Neural cell (in vitro differentiated cells): Measurements from ENCODE around the gene FOLR2. TPM values are rescaled to one million over a fixed set of nuclear protein-coding genes. Genes with fewer than 3 reads are reported as not detected.

Source experiments
- H2AFZ ChIP-seq: fragments of 200-600, 300-800 bp; sonication (generic), shearing (Covaris generic); 2 replicates; pipeline ENCODE4 v1.6.0; 2014; ENCODE audit warnings: low read depth, mild to moderate bottlenecking, antibody characterized with exemption, low read length, moderate library complexity
- H3F3A ChIP-seq: fragments of 200-600 bp; shearing (Covaris generic); 2 replicates; pipeline ENCODE4 v1.6.1; 2016; ENCODE audit warnings: mild to moderate bottlenecking, moderate library complexity, mixed read lengths, antibody characterized with exemption, low read length; ENCODE audit not compliant: insufficient read depth, poor library complexity, severe bottlenecking
- H3K27ac ChIP-seq: fragments of 200-600, 300-800 bp; sonication (generic), shearing (Covaris generic); 2 replicates; pipeline ENCODE4 v1.5.1; 2014; ENCODE audit warnings: mild to moderate bottlenecking, low read length, moderate library complexity
- H3K27me3 ChIP-seq: fragments of 300-800, 200-600 bp; sonication (generic), shearing (Covaris generic); 2 replicates; pipeline ENCODE4 v1.6.0; 2014; ENCODE audit warnings: mild to moderate bottlenecking, low read depth, low read length, moderate library complexity; ENCODE audit not compliant: insufficient read depth
- H3K36me3 ChIP-seq: fragments of 300-800, 200-600 bp; sonication (generic), shearing (Covaris generic); 2 replicates; pipeline ENCODE4 v1.5.1; 2014; ENCODE audit warnings: mild to moderate bottlenecking, antibody characterized with exemption, low read length, moderate library complexity; ENCODE audit not compliant: insufficient read depth
- H3K4me2 ChIP-seq: fragments of 300-800, 200-600 bp; sonication (generic), shearing (Covaris generic); 2 replicates; pipeline ENCODE4 v1.6.0; 2014; ENCODE audit warnings: mild to moderate bottlenecking, low read length
- H3K4me3 ChIP-seq: fragments of 300-800, 200-600 bp; sonication (generic), shearing (Covaris generic); 2 replicates; pipeline ENCODE4 v1.5.1; 2014; ENCODE audit warnings: mild to moderate bottlenecking, low read length, moderate library complexity
- H3K79me2 ChIP-seq: fragments of 200-600 bp; shearing (Covaris generic); replicated peaks from 2 replicates; pipeline ENCODE4 v1.6.0; 2014; ENCODE audit warnings: mild to moderate bottlenecking, low read length, moderate library complexity; ENCODE audit not compliant: insufficient read depth
- H3K9ac ChIP-seq: fragments of 300-800, 200-600 bp; sonication (generic), shearing (Covaris generic); 2 replicates; pipeline ENCODE4 v1.6.1; 2016; ENCODE audit warnings: mild to moderate bottlenecking, low read length, mixed read lengths
- H3K9me2 ChIP-seq: fragments of 200-600 bp; shearing (Covaris generic); 2 replicates; pipeline ENCODE4 v1.6.1; 2016; ENCODE audit warnings: mild to moderate bottlenecking, low read length, mixed read lengths; ENCODE audit not compliant: insufficient read depth
- H3K9me3 ChIP-seq: fragments of 200-600, 300-800 bp; sonication (generic), shearing (Covaris generic); 2 replicates; pipeline ENCODE4 v1.6.1; 2016; ENCODE audit warnings: mild to moderate bottlenecking, mixed run types, low read length, moderate library complexity, mixed read lengths
- H4K20me1 ChIP-seq: fragments of 200-600 bp; shearing (Covaris generic); 2 replicates; pipeline ENCODE4 v1.6.1; 2016; ENCODE audit warnings: mild to moderate bottlenecking, mixed run types; ENCODE audit not compliant: insufficient read depth
- EP300 ChIP-seq: fragments of 450-650 bp; conservative IDR thresholded peaks from 2 replicates; pipeline ENCODE4 v1.6.1; 2014; ENCODE audit warnings: antibody characterized with exemption, mild to moderate bottlenecking, moderate library complexity; ENCODE audit not compliant: poor library complexity, severe bottlenecking
- EZH2 ChIP-seq: fragments of 200-600, 300-800 bp; shearing (Covaris generic), sonication (generic); IDR thresholded peaks from 2 replicates; pipeline ENCODE4 v1.6.1; 2014; ENCODE audit warnings: antibody characterized with exemption, low read length, borderline replicate concordance, mild to moderate bottlenecking; ENCODE audit not compliant: insufficient read depth, poor library complexity, severe bottlenecking
- MXI1 ChIP-seq: fragments of 450-650 bp; conservative IDR thresholded peaks from 2 replicates; pipeline ENCODE4 v1.6.1; 2014; ENCODE audit warnings: antibody characterized with exemption, mild to moderate bottlenecking; ENCODE audit not compliant: poor library complexity, severe bottlenecking
- POLR2AphosphoS5 ChIP-seq: IDR thresholded peaks from 2 replicates; pipeline ENCODE4 v1.6.1; 2012
- RAD21 ChIP-seq: fragments of 450-650 bp; conservative IDR thresholded peaks from 2 replicates; pipeline ENCODE4 v1.6.1; 2014; ENCODE audit warnings: antibody characterized with exemption, mild to moderate bottlenecking, moderate library complexity
- SMC3 ChIP-seq: fragments of 450-650 bp; conservative IDR thresholded peaks from 2 replicates; pipeline ENCODE4 v1.6.1; 2014; ENCODE audit warnings: antibody characterized with exemption, mild to moderate bottlenecking, moderate library complexity; ENCODE audit not compliant: poor library complexity
- TAF1 ChIP-seq: IDR thresholded peaks from 2 replicates; pipeline ENCODE4 v1.6.1; 2012; ENCODE audit warnings: low read depth
- polyA plus RNA-seq: library from polyadenylated mRNA; depleted of rRNA; stranded (reverse); fragments of >200 nt; gene quantifications from 2 replicates; pipeline ENCODE4 v1.2.3, GENCODE V29; 2014
- TF ChIP-seq, protein P1 (sequence below): IDR thresholded peaks from 2 replicates; pipeline ENCODE4 v1.6.1; 2012; ENCODE audit warnings: borderline replicate concordance
- TF ChIP-seq, protein P2 (sequence below): fragments of 450-650 bp; IDR thresholded peaks from 2 replicates; pipeline ENCODE4 v1.5.1; 2014; ENCODE audit warnings: antibody characterized with exemption, mild to moderate bottlenecking, moderate library complexity; ENCODE audit not compliant: poor library complexity, severe bottlenecking

FOLR2 gene
- polyA plus RNA-seq, 1 donor from 2014 or later = not detected

DNA sequence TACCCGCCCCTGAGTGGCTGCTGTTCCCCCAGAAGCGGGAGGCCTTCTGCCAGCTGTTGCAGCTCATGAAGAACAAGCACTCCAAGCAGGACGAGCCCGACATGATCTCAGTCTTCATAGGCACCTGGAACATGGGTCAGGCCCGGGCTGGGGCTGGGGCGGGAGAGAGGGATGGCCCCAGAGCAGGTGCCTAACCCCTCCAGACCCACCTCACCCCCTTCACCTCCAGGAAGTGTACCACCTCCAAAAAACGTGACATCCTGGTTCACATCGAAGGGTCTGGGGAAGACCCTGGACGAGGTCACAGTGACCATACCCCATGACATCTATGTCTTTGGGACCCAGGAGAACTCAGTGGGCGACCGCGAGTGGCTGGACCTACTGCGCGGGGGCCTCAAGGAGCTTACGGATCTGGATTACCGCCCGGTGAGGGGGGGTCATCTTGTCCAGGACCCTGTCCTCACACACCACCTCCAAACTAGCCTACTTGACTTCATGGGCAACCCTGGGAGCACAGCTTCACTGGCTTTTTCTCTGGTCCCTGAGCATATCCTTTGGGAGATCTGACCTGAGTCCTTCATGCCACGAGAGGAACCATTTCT is 14.3 kb downstream of the FOLR2 start:
- no peak overlapping the region for H2AFZ ChIP-seq
- H3F3A ChIP-seq = no peaks in the 10 kb centered on the region
- no peaks in the 10 kb centered on the region for H3K27me3 ChIP-seq
- no peaks in the 10 kb centered on the region for H3K9me2 ChIP-seq
- H4K20me1 ChIP-seq = no peaks in the 10 kb centered on the region
- no peak overlapping the region for H3K9ac ChIP-seq
- H3K4me3 ChIP-seq = no peak overlapping the region
- no peaks in the 10 kb centered on the region for H3K9me3 ChIP-seq
- peaks cover 4% of the 10 kb centered on the region for H3K79me2 ChIP-seq
- TF ChIP-seq, protein P1, sequence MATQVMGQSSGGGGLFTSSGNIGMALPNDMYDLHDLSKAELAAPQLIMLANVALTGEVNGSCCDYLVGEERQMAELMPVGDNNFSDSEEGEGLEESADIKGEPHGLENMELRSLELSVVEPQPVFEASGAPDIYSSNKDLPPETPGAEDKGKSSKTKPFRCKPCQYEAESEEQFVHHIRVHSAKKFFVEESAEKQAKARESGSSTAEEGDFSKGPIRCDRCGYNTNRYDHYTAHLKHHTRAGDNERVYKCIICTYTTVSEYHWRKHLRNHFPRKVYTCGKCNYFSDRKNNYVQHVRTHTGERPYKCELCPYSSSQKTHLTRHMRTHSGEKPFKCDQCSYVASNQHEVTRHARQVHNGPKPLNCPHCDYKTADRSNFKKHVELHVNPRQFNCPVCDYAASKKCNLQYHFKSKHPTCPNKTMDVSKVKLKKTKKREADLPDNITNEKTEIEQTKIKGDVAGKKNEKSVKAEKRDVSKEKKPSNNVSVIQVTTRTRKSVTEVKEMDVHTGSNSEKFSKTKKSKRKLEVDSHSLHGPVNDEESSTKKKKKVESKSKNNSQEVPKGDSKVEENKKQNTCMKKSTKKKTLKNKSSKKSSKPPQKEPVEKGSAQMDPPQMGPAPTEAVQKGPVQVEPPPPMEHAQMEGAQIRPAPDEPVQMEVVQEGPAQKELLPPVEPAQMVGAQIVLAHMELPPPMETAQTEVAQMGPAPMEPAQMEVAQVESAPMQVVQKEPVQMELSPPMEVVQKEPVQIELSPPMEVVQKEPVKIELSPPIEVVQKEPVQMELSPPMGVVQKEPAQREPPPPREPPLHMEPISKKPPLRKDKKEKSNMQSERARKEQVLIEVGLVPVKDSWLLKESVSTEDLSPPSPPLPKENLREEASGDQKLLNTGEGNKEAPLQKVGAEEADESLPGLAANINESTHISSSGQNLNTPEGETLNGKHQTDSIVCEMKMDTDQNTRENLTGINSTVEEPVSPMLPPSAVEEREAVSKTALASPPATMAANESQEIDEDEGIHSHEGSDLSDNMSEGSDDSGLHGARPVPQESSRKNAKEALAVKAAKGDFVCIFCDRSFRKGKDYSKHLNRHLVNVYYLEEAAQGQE = no peak
- TF ChIP-seq TAF1 = no peak
- TF ChIP-seq, protein P2, sequence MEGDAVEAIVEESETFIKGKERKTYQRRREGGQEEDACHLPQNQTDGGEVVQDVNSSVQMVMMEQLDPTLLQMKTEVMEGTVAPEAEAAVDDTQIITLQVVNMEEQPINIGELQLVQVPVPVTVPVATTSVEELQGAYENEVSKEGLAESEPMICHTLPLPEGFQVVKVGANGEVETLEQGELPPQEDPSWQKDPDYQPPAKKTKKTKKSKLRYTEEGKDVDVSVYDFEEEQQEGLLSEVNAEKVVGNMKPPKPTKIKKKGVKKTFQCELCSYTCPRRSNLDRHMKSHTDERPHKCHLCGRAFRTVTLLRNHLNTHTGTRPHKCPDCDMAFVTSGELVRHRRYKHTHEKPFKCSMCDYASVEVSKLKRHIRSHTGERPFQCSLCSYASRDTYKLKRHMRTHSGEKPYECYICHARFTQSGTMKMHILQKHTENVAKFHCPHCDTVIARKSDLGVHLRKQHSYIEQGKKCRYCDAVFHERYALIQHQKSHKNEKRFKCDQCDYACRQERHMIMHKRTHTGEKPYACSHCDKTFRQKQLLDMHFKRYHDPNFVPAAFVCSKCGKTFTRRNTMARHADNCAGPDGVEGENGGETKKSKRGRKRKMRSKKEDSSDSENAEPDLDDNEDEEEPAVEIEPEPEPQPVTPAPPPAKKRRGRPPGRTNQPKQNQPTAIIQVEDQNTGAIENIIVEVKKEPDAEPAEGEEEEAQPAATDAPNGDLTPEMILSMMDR = no peak
- TF ChIP-seq EZH2 = no peak
- TF ChIP-seq RAD21 = no peak
- no peak for TF ChIP-seq POLR2AphosphoS5
- no peak for TF ChIP-seq SMC3
- no peak for TF ChIP-seq EP300
- no peak overlapping the region for H3K4me2 ChIP-seq
- H3K27ac ChIP-seq = no peak overlapping the region
- H3K36me3 ChIP-seq = no peaks in the 10 kb centered on the region

DNA sequence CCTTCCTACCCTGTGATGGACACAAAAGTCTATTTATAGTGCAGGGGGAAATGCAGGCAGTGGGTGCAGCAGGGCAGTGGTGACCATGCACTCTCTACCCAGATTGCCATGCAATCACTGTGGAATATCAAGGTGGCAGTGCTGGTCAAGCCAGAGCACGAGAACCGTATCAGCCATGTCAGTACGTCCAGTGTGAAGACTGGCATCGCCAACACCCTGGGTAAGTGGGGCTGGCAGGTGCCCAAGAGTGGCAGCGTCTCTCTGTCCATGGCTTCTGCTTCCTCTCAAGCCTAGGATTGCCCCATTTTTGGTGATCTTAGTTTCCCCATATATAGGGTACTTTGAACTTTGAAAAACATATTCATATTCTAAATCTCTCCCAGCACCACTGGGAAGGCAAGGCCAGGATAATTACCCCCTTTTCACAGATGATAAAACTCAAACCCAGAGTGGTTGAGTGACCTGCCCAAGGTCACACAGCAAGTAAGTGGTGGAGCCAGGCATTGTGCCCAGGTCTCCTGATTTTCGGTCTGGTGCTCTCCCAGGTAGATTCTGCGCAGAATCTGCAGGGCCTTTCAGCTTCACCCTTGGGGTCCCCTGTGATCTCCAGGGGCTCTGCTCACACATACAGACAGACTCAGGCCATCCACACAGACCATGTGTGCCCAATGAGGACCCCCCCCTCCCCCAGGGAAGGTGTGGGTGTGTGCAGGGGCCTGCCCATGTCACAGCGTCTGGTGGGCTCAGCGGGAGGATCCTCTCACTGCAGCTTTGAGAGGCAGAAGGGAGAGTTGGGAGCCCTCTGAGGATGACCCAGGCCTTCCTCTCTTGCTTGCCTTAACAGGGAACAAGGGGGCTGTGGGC is 15.0 kb downstream of the FOLR2 start:
- Histone ChIP-seq H3K9me3 (no peaks in the 10 kb centered on the region), H3K79me2 (no peaks in the 10 kb centered on the region), H2AFZ (no peak overlapping the region), H3K9ac (no peak overlapping the region), H3K4me2 (no peak overlapping the region), H3K36me3 (no peaks in the 10 kb centered on the region), H3K27ac (no peak overlapping the region), H4K20me1 (no peaks in the 10 kb centered on the region), H3K9me2 (no peaks in the 10 kb centered on the region), H3K4me3 (no peak overlapping the region), H3F3A (no peaks in the 10 kb centered on the region), H3K27me3 (no peaks in the 10 kb centered on the region)
- TF ChIP-seq, protein P2 = no peak
- TF ChIP-seq RAD21 (no peak), MXI1 (no peak), EZH2 (no peak), TAF1 (no peak), POLR2AphosphoS5 (no peak), EP300 (no peak), SMC3 (no peak)
- TF ChIP-seq, protein P1 = no peak
